Measurements from ENCODE around the gene IKZF1.

DNA sequence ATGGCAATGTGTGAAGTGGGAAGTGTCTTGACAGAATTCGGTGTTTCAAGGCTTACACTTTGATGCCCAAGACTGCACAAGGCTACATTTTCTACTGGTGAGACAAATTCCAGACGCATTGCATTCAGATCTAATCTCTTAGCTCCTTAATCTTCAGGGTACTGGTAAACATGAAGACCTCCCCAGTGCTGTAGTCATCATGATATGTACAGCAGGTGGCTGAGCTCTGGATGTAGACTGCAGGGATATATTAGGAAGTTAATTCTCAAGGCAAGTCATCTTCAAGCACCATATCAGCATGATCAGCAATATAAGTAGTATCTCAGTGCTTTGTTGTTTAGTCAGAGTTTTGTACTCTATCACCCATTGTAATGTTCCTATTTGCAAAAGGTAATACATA lies 61.8 kb downstream of the IKZF1 start:
- TF ChIP-seq, protein P1, sequence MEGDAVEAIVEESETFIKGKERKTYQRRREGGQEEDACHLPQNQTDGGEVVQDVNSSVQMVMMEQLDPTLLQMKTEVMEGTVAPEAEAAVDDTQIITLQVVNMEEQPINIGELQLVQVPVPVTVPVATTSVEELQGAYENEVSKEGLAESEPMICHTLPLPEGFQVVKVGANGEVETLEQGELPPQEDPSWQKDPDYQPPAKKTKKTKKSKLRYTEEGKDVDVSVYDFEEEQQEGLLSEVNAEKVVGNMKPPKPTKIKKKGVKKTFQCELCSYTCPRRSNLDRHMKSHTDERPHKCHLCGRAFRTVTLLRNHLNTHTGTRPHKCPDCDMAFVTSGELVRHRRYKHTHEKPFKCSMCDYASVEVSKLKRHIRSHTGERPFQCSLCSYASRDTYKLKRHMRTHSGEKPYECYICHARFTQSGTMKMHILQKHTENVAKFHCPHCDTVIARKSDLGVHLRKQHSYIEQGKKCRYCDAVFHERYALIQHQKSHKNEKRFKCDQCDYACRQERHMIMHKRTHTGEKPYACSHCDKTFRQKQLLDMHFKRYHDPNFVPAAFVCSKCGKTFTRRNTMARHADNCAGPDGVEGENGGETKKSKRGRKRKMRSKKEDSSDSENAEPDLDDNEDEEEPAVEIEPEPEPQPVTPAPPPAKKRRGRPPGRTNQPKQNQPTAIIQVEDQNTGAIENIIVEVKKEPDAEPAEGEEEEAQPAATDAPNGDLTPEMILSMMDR (conservative IDR thresholded peaks at IDR 0.05 in 1 of 2, IDR thresholded peaks at IDR 0.05 in 1 of 2; ENCODE audit: extremely low read depth in 1 of 2, insufficient read depth in 1 of 2, low read depth in 1 of 2, low read length in 2 of 2): no peak
- TF ChIP-seq EZH2 (IDR thresholded peaks at IDR 0.05; ENCODE audit: borderline replicate concordance, low read length): no peak
